Stomach smooth muscle (tissue), 2 donors: Measurements from ENCODE around the gene TMEFF1.

Experiments
- H3K27ac ChIP-seq: one replicate; pipeline ENCODE4 v1.7.0; 2013; ENCODE audit warnings: mild to moderate bottlenecking, low read length, inconsistent platforms
- H3K27me3 ChIP-seq, 2 donors: one replicate each; pipeline ENCODE4 v1.7.0; 2013; ENCODE audit warnings: low read length in 2 of 2; ENCODE audit not compliant: insufficient read depth in 2 of 2, control insufficient read depth in 1 of 2
- H3K36me3 ChIP-seq, 2 donors: one replicate each; pipeline ENCODE4 v1.7.0; 2013; ENCODE audit warnings: low read length in 2 of 2; ENCODE audit not compliant: control insufficient read depth in 2 of 2, insufficient read depth in 2 of 2
- H3K4me1 ChIP-seq: one replicate; pipeline ENCODE4 v1.7.0; 2013; ENCODE audit warnings: low read length; ENCODE audit not compliant: control insufficient read depth, insufficient read depth
- H3K4me3 ChIP-seq, 2 donors: one replicate each; pipeline ENCODE4 v1.7.0; 2013; ENCODE audit warnings: low read length in 2 of 2
- H3K9ac ChIP-seq, 2 donors: one replicate each; pipeline ENCODE4 v1.7.0; 2013; ENCODE audit warnings: low read length in 2 of 2, mild to moderate bottlenecking in 1 of 2
- H3K9me3 ChIP-seq, 2 donors: one replicate each; pipeline ENCODE4 v1.7.0; 2013; ENCODE audit warnings: low read length in 2 of 2; ENCODE audit not compliant: control insufficient read depth in 2 of 2
- donor health status: healthy.
- donor health status: Pancreatic carcinoma.

The TMEFF1 gene

DNA sequence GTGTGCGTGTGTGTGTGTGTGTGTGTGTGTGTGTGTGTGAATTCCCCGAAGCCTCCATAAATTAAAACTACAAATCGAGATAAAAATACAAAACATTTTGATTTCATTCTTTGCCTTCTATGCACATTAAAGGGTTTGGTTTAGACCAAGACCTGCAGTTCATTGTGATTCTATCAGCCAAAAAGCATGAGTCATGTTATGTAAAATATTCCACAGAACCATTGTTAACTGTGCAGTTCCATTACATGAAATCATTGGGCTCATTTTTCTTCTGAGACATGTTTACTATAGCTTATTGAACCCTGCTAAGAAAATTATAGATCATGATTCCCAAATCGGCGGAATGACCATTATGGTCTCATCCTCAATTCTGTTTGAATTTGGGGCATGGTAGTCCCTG lies 116.6 kb downstream of the TMEFF1 start:
- no peaks in the 10 kb centered on the region for H3K27me3 ChIP-seq
- no peak overlapping the region for H3K27ac ChIP-seq
- no peaks in the 10 kb centered on the region for H3K4me1 ChIP-seq
- H3K36me3 ChIP-seq, result no peaks in the 10 kb centered on the region
- H3K9me3 ChIP-seq, result no peaks in the 10 kb centered on the region
- H3K9ac ChIP-seq, result no peak overlapping the region
- H3K4me3 ChIP-seq, result no peak overlapping the region

GRCh38 chr9:100590481-100590880 lies 117.5 kb downstream of the TMEFF1 start:
- Histone ChIP-seq H3K27ac (no peak overlapping the region), H3K27me3 (no peaks in the 10 kb centered on the region), H3K4me1 (no peaks in the 10 kb centered on the region), H3K9ac (no peak overlapping the region), H3K36me3 (no peaks in the 10 kb centered on the region), H3K4me3 (no peak overlapping the region), H3K9me3 (no peaks in the 10 kb centered on the region)

- Histone ChIP-seq H3K27me3 (no peaks in the 10 kb centered on the region), H3K36me3 (no peaks in the 10 kb centered on the region), H3K27ac (no peak overlapping the region), H3K4me1 (no peaks in the 10 kb centered on the region), H3K4me3 (no peak overlapping the region), H3K9me3 (no peaks in the 10 kb centered on the region), H3K9ac (no peak overlapping the region)
Observed at GRCh38 chr9:100591139-100591538, 118.2 kb downstream of the TMEFF1 start.

DNA sequence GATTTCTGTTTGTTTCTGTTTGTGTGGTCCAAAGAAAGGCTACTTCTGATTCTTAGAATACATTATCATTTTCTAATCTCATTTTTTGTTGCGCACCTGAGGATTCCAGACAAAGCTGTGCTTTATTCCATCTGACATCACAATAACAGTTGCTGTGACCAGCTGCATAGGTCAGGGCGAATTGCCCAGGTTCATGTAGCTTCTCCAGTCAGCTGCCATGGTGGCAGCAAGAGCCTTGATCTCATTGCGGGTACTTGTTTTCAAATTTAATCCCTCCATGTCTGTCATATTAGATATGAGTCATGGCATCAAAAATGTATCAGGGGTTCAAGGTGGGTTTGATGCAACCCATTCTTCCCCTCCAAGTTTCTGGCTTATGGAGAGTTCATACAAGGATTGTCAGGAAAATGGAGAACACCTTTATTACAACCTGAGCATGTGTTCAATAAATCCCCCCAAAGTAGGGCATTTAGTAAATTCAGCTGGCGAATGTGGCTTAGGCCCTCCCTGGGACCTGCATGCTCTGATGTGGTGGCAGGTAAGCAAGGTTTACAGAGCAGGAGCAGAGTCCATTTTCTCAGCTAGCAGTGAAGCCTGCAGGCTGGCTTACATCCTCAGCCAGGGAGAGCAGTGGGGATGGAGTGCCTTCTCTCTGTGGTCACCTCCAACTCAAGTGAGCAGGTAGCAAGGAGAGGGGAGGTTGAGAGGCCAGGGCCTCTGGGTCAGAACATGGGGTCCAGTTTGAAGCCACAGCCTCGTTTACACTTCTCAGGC lies 118.9 kb downstream of the TMEFF1 start:
- H3K9me3 ChIP-seq, result no peaks in the 10 kb centered on the region
- no peaks in the 10 kb centered on the region for H3K27me3 ChIP-seq
- H3K9ac ChIP-seq, result no peak overlapping the region
- no peaks in the 10 kb centered on the region for H3K36me3 ChIP-seq
- H3K27ac ChIP-seq, result no peak overlapping the region
- H3K4me1 ChIP-seq, result no peaks in the 10 kb centered on the region
- H3K4me3 ChIP-seq, result no peak overlapping the region

DNA sequence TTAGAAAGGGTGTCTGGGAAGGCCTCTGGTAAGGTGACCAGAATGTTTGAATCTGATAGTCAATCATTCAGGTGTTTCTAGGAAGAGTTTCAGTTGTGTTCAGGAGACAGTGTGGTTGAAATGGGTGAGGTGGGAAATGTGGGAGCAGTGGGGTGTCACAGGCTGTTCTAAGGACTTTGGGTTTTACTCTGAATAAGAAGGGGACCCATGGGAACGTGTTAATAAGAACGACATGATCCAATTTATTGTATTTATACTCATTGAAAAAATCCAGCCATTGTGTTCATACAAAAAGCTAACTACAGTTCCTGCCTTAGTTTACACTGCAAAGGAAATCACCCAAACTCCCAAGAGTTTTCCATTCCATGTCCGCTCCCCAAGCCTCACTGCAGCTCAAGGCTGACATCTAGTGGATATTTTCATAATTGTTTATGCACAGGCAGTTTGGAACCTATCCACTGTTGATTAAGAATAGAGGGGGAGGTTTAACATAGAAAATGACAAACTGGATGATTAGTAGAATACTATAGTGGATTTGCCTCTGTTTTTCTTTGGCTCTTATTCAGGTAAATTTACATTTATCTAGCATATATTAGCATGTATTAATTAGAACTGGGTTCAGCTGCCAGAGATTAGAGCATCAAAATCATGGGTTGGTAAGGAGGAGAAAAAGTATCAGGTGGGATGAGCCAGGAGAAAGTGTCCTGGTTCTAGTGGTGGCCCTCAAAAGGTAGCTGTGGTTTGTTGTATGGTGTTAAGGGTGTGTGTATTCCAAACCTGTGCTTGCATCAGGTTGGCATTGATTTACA lies 122.6 kb downstream of the TMEFF1 start:
- Histone ChIP-seq H3K9ac (no peak overlapping the region), H3K4me3 (no peak overlapping the region), H3K4me1 (peaks cover 16% of the 10 kb centered on the region), H3K27me3 (no peaks in the 10 kb centered on the region), H3K36me3 (no peaks in the 10 kb centered on the region), H3K27ac (no peak overlapping the region), H3K9me3 (no peaks in the 10 kb centered on the region)

DNA sequence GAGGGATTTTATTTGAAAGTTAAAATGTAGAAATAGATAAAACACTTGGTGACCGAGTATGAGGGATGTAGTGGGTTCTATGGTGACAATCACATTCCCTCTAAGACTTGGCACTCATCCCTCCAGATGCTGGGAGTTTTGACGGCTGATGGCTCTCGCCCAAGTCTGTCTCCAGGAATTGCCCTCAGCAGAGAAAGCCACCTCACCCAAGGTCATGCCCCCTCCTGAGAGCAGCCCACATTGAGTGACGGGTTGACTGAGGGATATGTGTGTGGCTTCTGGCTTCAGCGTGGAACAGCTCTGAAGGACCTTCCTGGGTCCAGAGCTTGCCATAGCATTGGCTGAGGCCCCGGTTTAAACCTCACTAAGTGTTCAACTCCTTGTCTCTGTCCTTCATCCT lies 124.3 kb downstream of the TMEFF1 start:
- no peaks in the 10 kb centered on the region for H3K36me3 ChIP-seq
- H3K27ac ChIP-seq, result no peak overlapping the region
- no peak overlapping the region for H3K9ac ChIP-seq
- H3K27me3 ChIP-seq, result no peaks in the 10 kb centered on the region
- H3K4me3 ChIP-seq, result no peak overlapping the region
- no peaks in the 10 kb centered on the region for H3K9me3 ChIP-seq
- H3K4me1 ChIP-seq, result peaks cover 16% of the 10 kb centered on the region

- peak overlapping the region; percentile 55 to 59 for H3K9ac ChIP-seq
- H3K4me3 ChIP-seq, result peak overlapping the region; percentile 73 to 76
- H3K4me1 ChIP-seq, result peaks cover 16% of the 10 kb centered on the region
- no peak overlapping the region for H3K27ac ChIP-seq
- H3K27me3 ChIP-seq, result no peaks in the 10 kb centered on the region
- H3K36me3 ChIP-seq, result no peaks in the 10 kb centered on the region
- no peaks in the 10 kb centered on the region for H3K9me3 ChIP-seq
Observed at GRCh38 chr9:100598641-100599145, 125.7 kb downstream of the TMEFF1 start.

GRCh38 chr9:100600521-100601079 lies 127.7 kb downstream of the TMEFF1 start:
- H3K9ac ChIP-seq, result no peak overlapping the region
- H3K27me3 ChIP-seq, result no peaks in the 10 kb centered on the region
- H3K9me3 ChIP-seq, result no peaks in the 10 kb centered on the region
- no peak overlapping the region for H3K4me3 ChIP-seq
- H3K36me3 ChIP-seq, result no peaks in the 10 kb centered on the region
- H3K27ac ChIP-seq, result no peak overlapping the region
- peaks cover 16% of the 10 kb centered on the region for H3K4me1 ChIP-seq

- Histone ChIP-seq H3K9ac (no peak overlapping the region), H3K27me3 (no peaks in the 10 kb centered on the region), H3K4me3 (no peak overlapping the region), H3K36me3 (no peaks in the 10 kb centered on the region), H3K9me3 (no peaks in the 10 kb centered on the region), H3K27ac (no peak overlapping the region), H3K4me1 (peaks cover 16% of the 10 kb centered on the region)
Observed at GRCh38 chr9:100601216-100601615, 128.3 kb downstream of the TMEFF1 start.

- Histone ChIP-seq H3K27ac (no peak overlapping the region), H3K4me3 (no peak overlapping the region), H3K27me3 (no peaks in the 10 kb centered on the region), H3K36me3 (no peaks in the 10 kb centered on the region), H3K9ac (no peak overlapping the region), H3K4me1 (peaks cover 16% of the 10 kb centered on the region), H3K9me3 (no peaks in the 10 kb centered on the region)
Observed at GRCh38 chr9:100602342-100602801, 129.4 kb downstream of the TMEFF1 start.
